Renal cortical epithelial cell (primary cell): ENCODE results near the gene SLC7A7. TPM values are rescaled to one million over a fixed set of nuclear protein-coding genes. Genes with fewer than 3 reads are reported as not detected.
"Not testable (repeated sequence)": the region's sequence is repeated elsewhere in the genome, so short reads cannot be mapped to it uniquely, and the experiment has no call there.

Experiments used
- DNase-seq: peaks from one replicate; pipeline ENCODE4 v3.0.0-alpha.2; 2011; ENCODE audit warnings: low read depth
- total RNA-seq: library from RNA; depleted of rRNA; stranded (reverse); fragments of >200 nt; gene quantifications from 2 replicates; pipeline ENCODE4 v1.2.3, GENCODE V29; 2014

SLC7A7 gene
- total RNA-seq, 1 donor from 2014 or later: 12.7 TPM

DNA sequence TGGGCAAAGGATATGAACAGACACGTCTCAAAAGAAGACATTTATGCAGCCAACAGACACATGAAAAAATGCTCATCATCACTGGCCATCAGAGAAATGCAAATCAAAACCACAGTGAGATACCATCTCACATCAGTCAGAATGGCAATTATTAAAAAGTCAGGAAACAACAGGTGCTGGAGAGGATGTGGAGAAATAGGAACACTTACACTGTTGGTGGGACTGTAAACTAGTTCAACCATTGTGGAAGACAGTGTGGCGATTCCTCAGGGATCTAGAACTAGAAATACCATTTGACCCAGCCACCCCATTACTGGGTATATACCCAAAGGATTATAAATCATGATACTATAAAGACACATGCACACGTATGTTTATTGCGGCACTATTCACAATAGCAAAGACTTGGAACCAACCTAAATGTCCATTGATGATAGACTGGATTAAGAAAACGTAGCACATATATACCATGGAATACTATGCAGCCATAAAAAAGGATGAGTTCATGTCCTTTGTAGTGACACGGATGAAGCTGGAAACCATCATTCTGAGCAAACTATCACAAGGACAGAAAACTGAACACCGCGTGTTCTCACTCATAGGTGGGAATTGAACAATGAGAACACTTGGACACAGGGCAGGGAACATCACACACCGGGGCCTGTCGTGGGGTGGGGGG, 57.1 kb downstream of the SLC7A7 start:
- DNase-seq: not testable (repeated sequence)

DNA sequence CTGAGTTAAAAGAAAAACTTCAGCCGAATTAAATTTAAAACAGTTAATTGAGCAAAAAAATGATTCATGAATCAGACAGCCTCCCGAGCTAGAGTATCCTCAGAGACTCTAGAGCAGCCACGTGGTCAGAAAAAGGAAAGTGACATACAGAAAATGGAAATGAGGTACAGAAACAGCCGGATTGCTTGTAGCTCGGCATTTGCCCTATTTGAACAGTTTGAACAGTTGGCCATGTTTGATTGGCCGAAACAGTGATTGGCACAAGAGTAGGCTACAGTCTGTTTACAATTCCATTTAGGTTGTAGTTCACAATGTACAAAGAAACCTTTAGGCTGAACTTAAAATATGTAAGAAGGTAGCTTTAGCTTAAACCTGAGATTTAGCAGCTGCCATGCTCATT, 61.6 kb downstream of the SLC7A7 start:
- DNase-seq: no peak

DNA sequence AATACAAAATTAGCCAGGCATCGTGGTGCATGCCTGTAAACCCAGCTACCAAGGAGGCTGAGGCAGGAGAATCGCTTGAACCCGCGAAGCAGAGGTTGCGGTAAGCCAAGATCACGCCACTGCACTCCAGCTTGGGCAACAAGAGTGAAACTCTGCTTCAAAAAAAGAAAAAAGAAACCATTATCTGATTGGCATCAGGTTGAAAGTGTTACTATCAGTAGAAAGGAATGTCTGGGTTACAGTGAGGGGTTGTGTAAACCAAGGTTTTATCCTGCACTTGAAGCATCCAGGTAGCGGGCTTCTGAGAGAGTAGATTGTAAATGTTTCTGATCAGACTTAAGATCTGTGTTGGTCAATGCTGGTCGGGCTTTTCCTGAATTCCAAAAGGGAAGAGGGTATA, 62.8 kb downstream of the SLC7A7 start:
- DNase-seq: no peak

DNA sequence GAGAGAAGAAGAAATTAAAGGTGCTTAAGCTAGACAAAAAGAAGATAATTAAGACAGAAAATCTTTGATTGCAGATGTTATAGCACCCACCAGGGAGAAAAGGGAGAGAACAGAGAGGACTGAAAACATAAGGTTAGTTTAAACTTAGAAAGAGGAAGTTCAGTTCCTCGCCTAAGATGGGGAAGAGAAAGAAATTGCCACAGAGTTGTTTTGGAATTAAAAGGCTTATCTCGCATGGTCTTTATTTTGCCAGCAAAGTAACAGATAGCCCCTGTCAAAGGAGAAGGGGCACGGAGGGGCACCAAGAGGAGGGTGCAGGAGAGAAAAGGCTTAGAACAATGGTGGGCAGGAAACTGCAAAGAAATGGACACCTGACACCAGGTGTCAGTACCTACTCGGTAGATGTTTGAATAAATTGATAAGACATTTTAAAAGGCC, 66.6 kb downstream of the SLC7A7 start:
- no peak for DNase-seq

GRCh38 chr14:22748206-22748605, 67.0 kb downstream of the SLC7A7 start:
- DNase-seq: no peak

GRCh38 chr14:22747769-22748168, 67.5 kb downstream of the SLC7A7 start:
- DNase-seq: no peak

GRCh38 chr14:22740020-22740419, 75.2 kb downstream of the SLC7A7 start:
- DNase-seq: no peak

DNA sequence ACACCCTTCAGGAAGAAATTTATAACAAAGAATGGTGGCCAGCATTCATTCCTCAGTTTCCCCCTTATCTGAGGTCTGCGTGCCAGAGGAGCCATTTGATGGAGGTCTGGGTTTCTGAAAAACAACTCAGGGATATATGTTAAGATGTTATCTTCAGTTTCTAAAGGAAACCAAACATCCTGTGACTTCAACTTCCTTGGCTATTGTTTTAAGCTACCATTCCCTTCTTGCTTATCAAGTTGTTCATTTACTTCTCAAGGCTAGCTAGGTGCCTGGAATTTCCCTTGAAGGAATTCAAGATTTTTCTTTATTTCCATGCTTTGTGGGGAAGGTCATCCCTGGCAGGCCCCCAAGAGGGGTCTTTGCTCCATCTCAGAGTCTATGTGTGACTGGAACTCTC, 75.8 kb downstream of the SLC7A7 start:
- peak; percentile 40 for DNase-seq

- DNase-seq: peak; percentile 10
Observed at GRCh38 chr14:22737052-22737451, 78.2 kb downstream of the SLC7A7 start.

DNA sequence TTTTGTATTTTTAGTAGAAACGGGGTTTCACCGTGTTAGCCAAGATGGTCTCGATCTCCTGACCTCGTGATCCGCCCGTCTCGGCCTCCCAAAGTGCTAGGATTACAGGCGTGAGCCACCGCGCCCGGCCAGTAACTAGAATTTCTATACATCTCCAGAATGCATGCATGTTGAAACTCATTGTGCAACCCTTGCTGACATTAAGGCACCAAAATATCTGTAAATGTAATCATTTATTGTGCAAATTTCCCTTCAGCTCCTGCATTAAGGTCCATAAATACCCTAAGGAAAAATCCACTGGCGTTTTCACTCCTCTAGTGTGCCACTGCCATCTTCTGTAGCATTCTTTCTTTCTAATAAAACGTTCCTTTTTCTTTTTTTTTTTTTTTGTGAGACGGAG, 78.9 kb downstream of the SLC7A7 start:
- DNase-seq: not testable (repeated sequence)

GRCh38 chr14:22735096-22735495, 80.1 kb downstream of the SLC7A7 start:
- peak; percentile 33 for DNase-seq

DNA sequence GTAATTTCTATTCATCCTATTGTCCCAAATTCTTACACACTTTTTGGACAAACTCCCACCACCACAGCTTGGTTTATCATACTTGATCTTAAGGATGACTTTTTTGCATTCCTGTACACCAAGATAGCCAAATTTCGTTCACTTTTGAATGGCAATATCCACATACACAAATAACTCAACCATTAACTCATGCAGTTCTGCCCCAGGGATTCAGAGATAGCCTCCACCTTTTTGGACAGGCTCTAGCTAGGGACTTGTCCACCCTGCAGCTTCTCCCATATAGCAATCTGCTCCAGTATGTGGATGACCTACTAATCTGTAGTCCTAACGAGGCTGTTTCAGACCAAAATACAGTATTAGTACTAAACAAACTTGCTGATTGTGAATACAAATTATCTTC, 81.4 kb downstream of the SLC7A7 start:
- no peak for DNase-seq

DNA sequence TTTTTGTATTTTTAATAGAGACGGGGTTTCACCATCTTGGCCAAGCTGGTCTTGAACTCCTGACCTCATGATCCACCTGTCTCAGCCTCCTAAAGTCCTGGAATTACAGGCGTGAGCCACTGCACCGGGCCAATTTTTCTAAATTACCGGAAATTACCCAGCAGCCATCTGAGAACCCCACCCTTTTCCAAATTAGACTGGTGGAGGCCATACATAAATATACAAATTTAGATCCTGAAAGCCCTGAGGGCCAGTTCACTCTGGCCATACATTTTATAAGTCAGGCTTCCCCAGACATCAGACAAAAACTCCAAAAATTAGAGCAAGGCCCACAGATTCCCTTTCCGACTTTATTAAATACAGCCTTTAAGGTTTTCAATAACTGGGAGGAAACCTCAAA, 83.2 kb downstream of the SLC7A7 start:
- not testable (repeated sequence) for DNase-seq

GRCh38 chr14:22726012-22726411, 89.2 kb downstream of the SLC7A7 start:
- no peak for DNase-seq

- not testable (repeated sequence) for DNase-seq
Observed at GRCh38 chr14:22725374-22725773, 89.9 kb downstream of the SLC7A7 start.

- not testable (repeated sequence) for DNase-seq
Observed at GRCh38 chr14:22724847-22725246, 90.4 kb downstream of the SLC7A7 start.

DNA sequence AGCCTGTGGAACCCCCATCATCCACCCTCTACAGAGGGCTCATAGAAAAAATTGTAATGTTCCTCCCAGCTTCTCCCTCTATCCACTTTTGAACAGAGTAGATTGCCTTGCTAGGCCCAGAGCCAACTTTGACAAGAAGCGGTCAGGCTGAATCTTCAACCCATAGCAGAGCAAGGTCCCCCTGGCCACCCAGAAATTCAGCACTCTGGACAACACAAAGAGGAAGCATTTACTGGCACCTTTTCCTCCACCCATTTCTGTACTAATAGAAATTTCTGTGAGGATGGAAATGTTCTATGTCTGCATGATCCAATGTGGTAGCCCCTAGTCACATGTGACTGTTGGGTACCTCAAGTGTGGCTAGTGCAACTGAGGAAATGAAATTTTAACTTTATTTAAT, 91.4 kb downstream of the SLC7A7 start:
- DNase-seq: no peak

Other genes with a start within 250 kb of the SLC7A7 start
- gene DAD1, start 226.2 kb downstream of the SLC7A7 start, total RNA-seq: 272 and 366 TPM in 2 replicates
- 5.9 and 30.3 TPM in 2 replicates for gene ABHD4, start 217.1 kb downstream of the SLC7A7 start, total RNA-seq
- 0.05 TPM in 1 of 2 replicates, not detected in the other for gene OR6J1, start 171.1 kb downstream of the SLC7A7 start, total RNA-seq
- 28.8 and 42.4 TPM in 2 replicates for gene OXA1L, start 48.7 kb downstream of the SLC7A7 start, total RNA-seq
- gene MRPL52, start 14.5 kb upstream of the SLC7A7 start, total RNA-seq: 17.1 and 61.1 TPM in 2 replicates
- 180 and 295 TPM in 2 replicates for gene MMP14, start 21.1 kb upstream of the SLC7A7 start, total RNA-seq
- gene LRP10, start 56.3 kb upstream of the SLC7A7 start, total RNA-seq: 71.9 and 268 TPM in 2 replicates
- gene REM2, start 67.8 kb upstream of the SLC7A7 start, total RNA-seq: under 0.01 and 0.20 TPM in 2 replicates
- 127 and 148 TPM in 2 replicates for gene RBM23, start 103.7 kb upstream of the SLC7A7 start, total RNA-seq
- 74.3 and 78.0 TPM in 2 replicates for gene PRMT5, start 113.9 kb upstream of the SLC7A7 start, total RNA-seq
- 17.2 and 36.8 TPM in 2 replicates for gene HAUS4, start 141.7 kb upstream of the SLC7A7 start, total RNA-seq
- 161 and 189 TPM in 2 replicates for gene AJUBA, start 167.1 kb upstream of the SLC7A7 start, total RNA-seq
- 6.3 and 16.2 TPM in 2 replicates for gene C14orf93, start 194.7 kb upstream of the SLC7A7 start, total RNA-seq
- gene PSMB5, start 219.5 kb upstream of the SLC7A7 start, total RNA-seq: 167 and 251 TPM in 2 replicates
- gene PSMB11, start 226.8 kb upstream of the SLC7A7 start, total RNA-seq: not detected in 2 replicates
- 3.5 and 6.1 TPM in 2 replicates for gene CDH24, start 242.1 kb upstream of the SLC7A7 start, total RNA-seq